ENCODE measurements around the gene FUT2.

DNA sequence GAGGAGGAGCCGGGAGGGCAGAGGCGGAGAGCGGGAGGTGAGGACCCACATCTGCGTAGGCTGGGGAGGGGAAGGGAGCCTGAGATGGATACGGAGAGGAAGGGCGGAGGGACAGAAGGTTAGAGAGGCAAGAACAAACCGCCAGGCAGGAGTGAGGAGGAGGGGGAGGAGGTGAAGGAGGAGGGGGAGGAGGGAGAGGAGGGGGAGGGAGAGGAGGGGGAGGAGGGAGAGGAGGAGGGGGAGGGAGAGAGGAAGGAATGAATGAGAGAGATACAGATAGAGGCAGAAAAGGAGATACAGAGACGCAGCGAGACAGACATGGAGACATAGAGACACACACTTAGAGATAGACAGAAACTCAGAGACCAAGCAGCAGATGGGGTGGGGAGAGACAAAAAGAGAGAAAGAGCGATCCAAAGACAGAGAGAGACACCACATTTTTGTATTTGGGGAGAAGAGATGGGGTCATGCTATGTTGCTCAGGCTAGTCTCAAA lies 49.0 kb upstream of the FUT2 start:
- TF ChIP-seq POLR2AphosphoS5 (IDR thresholded peaks at IDR 0.05; ENCODE audit: borderline replicate concordance, low read depth, low read length): no peak
- TF ChIP-seq EZH2 (IDR thresholded peaks at IDR 0.05): no peak
- TF ChIP-seq FOXP2 (optimal IDR thresholded peaks at IDR 0.05; ENCODE audit: control extremely low read depth, extremely low read length, insufficient read depth): peak; percentile 55

Measured in SK-N-MC (cell line).